K562 (cell line): ENCODE measurements around the gene CRIM1. TPM values are rescaled to one million over a fixed set of nuclear protein-coding genes. Genes with fewer than 3 reads are reported as not detected.

ENCODE experiments used
- CEBPB ChIP-seq: fragments of 450-650 bp; IDR thresholded peaks from 2 replicates; pipeline ENCODE4 v1.6.1; 2016; ENCODE audit warnings: missing genetic modification characterization, missing compliant biosample characterization
- DMBX1 ChIP-seq: fragments of 250-450 bp; sonication (Bioruptor Pico); IDR thresholded peaks from 2 replicates; pipeline ENCODE4 v1.8.0; 2022; ENCODE audit warnings: inconsistent platforms, mild to moderate bottlenecking, moderate library complexity, borderline replicate concordance
- DPF2 ChIP-seq: fragments of 450-650 bp; IDR thresholded peaks from 2 replicates; pipeline ENCODE4 v1.6.1; 2016
- KAT7 ChIP-seq: sonication (generic); formaldehyde crosslinking; IDR thresholded peaks from 2 replicates; pipeline ENCODE4 v1.8.0; 2022; ENCODE audit warnings: missing genetic modification reagents, mild to moderate bottlenecking, borderline replicate concordance
- MIER1 ChIP-seq: fragments of 450-650 bp; IDR thresholded peaks from 2 replicates; pipeline ENCODE4 v1.6.1; 2016; ENCODE audit warnings: antibody characterized with exemption, mild to moderate bottlenecking, low read depth
- MYNN ChIP-seq, 2 experiments: sonication (generic); formaldehyde crosslinking in 1 of 2; IDR thresholded peaks; 2 replicates each; pipeline versions ENCODE4 v1.5.0 to v1.6.1; 2016 to 2020; ENCODE audit warnings: antibody characterized with exemption in 1 of 2, missing genetic modification reagents in 1 of 2
- NELFE ChIP-seq: IDR thresholded peaks from 2 replicates; pipeline ENCODE4 v1.6.1; 2011; ENCODE audit warnings: mild to moderate bottlenecking; ENCODE audit not compliant: insufficient read depth, insufficient read length
- STAT5B ChIP-seq: fragments of 250-450 bp; sonication (Bioruptor Pico); IDR thresholded peaks from 2 replicates; pipeline ENCODE4 v1.8.0; 2021; ENCODE audit warnings: mild to moderate bottlenecking, inconsistent platforms
- ZFP36 ChIP-seq: fragments of 150-350 bp; IDR thresholded peaks from 2 replicates; pipeline ENCODE4 v1.6.1; 2018; ENCODE audit warnings: low read length, low read depth; ENCODE audit not compliant: partially characterized antibody
- ZNF316 ChIP-seq: fragments of 450-650 bp; IDR thresholded peaks from 2 replicates; pipeline ENCODE4 v1.6.1; 2016
- ZNF408 ChIP-seq: fragments of 250-450 bp; sonication (Bioruptor Pico); IDR thresholded peaks from 2 replicates; pipeline ENCODE4 v1.4.0; 2020; ENCODE audit warnings: low read depth, mild to moderate bottlenecking, moderate library complexity
- polyA plus RNA-seq, 8 experiments: library from polyadenylated mRNA; depleted of rRNA in 4 of 8; stranded (reverse) in 5 of 8; unstranded in 3 of 8; fragments of >200 nt; fragmentation: Nextera tagmentation in 2 of 8; fragmentation: Illumina TruSeq in 1 of 8; extraction: Ambion mirVana in 2 of 8; extraction: Trizol in 1 of 8; gene quantifications; 2 replicates each; pipeline versions ENCODE4 v1.2.1 to v1.2.3, GENCODE V29; 2011 to 2014; ENCODE audit warnings: inconsistent platforms in 1 of 8, missing spikeins in 1 of 8
- total RNA-seq, 7 experiments: library from RNA; depleted of rRNA in 6 of 7; stranded (reverse); fragments of >200 nt in 6 of 7; fragmentation: Illumina TruSeq in 2 of 7; extraction: Trizol in 2 of 7; gene quantifications; 2 replicates each; pipeline versions ENCODE4 v1.2.1 to v1.2.3, GENCODE V29; 2011 to 2021; ENCODE audit warnings: low replicate concordance in 1 of 7
- TF ChIP-seq, protein P1 (sequence below): fragments of 450-650 bp; formaldehyde crosslinking; IDR thresholded peaks from 2 replicates; pipeline ENCODE4 v1.4.0; 2022; ENCODE audit warnings: missing genetic modification characterization
- TF ChIP-seq, protein P2 (sequence below): fragments of 450-650 bp; IDR thresholded peaks from 2 replicates; pipeline ENCODE4 v1.6.1; 2016; ENCODE audit warnings: borderline replicate concordance
- TF ChIP-seq, protein P3 (sequence below): sonication (generic); formaldehyde crosslinking; IDR thresholded peaks from 2 replicates; pipeline ENCODE4 v1.8.1; 2023; ENCODE audit warnings: missing genetic modification reagents, mild to moderate bottlenecking, borderline replicate concordance
- TF ChIP-seq, protein P4 (sequence below): fragments of 250-450 bp; sonication (Bioruptor Pico); IDR thresholded peaks from 2 replicates; pipeline ENCODE4 v1.8.0; 2021; ENCODE audit warnings: borderline replicate concordance, mild to moderate bottlenecking, moderate library complexity; ENCODE audit not compliant: poor library complexity, severe bottlenecking
- TF ChIP-seq, protein P5 (sequence below): fragments of 250-450 bp; sonication (Bioruptor Pico); IDR thresholded peaks from 2 replicates; pipeline ENCODE4 v1.8.0; 2022; ENCODE audit warnings: moderate library complexity, mild to moderate bottlenecking, inconsistent platforms

Gene CRIM1
- total and polyA plus RNA-seq, 9 of the 15 experiments (the other 6 are each of a cell fraction or from before 2014, with no cell fraction given) = 0.01 to 0.36 (median 0.06) TPM; not detected in 1

DNA sequence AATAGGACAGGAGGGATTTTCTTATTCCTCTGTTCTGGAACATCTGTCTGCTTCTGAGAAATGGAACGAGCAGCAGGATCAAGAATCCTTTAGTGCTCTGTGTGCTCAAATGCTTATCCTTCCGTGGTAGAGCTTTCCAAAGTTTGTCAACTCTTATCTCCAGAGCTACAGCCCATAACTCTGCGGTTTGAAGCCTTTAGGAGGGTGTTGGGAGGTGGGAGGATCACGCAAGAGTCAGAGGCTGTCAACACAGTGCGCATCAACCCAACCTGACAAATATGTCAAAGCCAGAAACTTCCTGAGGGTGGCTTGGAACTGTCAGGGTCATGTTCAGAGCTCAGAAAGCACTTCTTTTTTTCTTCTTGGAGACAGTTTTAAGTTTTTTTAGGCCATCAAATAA is 95.9 kb downstream of the CRIM1 start (continued):
- TF ChIP-seq, protein P1, sequence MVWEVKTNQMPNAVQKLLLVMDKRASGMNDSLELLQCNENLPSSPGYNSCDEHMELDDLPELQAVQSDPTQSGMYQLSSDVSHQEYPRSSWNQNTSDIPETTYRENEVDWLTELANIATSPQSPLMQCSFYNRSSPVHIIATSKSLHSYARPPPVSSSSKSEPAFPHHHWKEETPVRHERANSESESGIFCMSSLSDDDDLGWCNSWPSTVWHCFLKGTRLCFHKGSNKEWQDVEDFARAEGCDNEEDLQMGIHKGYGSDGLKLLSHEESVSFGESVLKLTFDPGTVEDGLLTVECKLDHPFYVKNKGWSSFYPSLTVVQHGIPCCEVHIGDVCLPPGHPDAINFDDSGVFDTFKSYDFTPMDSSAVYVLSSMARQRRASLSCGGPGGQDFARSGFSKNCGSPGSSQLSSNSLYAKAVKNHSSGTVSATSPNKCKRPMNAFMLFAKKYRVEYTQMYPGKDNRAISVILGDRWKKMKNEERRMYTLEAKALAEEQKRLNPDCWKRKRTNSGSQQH (CRISPR knock-in tag) = no peak
- no peak for TF ChIP-seq ZNF408
- peak; percentile 45; the same call in 1 of the 2 replicates for TF ChIP-seq CEBPB (tag)
- TF ChIP-seq ZFP36 = peak; percentile 5
- TF ChIP-seq, protein P2, sequence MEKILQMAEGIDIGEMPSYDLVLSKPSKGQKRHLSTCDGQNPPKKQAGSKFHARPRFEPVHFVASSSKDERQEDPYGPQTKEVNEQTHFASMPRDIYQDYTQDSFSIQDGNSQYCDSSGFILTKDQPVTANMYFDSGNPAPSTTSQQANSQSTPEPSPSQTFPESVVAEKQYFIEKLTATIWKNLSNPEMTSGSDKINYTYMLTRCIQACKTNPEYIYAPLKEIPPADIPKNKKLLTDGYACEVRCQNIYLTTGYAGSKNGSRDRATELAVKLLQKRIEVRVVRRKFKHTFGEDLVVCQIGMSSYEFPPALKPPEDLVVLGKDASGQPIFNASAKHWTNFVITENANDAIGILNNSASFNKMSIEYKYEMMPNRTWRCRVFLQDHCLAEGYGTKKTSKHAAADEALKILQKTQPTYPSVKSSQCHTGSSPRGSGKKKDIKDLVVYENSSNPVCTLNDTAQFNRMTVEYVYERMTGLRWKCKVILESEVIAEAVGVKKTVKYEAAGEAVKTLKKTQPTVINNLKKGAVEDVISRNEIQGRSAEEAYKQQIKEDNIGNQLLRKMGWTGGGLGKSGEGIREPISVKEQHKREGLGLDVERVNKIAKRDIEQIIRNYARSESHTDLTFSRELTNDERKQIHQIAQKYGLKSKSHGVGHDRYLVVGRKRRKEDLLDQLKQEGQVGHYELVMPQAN = no peak
- no peak for TF ChIP-seq MIER1
- no peak for TF ChIP-seq STAT5B
- no peak for TF ChIP-seq ZNF316
- no peak for TF ChIP-seq KAT7 (CRISPR knock-in tag)
- TF ChIP-seq DPF2 = peak; percentile 85
- TF ChIP-seq, protein P3, sequence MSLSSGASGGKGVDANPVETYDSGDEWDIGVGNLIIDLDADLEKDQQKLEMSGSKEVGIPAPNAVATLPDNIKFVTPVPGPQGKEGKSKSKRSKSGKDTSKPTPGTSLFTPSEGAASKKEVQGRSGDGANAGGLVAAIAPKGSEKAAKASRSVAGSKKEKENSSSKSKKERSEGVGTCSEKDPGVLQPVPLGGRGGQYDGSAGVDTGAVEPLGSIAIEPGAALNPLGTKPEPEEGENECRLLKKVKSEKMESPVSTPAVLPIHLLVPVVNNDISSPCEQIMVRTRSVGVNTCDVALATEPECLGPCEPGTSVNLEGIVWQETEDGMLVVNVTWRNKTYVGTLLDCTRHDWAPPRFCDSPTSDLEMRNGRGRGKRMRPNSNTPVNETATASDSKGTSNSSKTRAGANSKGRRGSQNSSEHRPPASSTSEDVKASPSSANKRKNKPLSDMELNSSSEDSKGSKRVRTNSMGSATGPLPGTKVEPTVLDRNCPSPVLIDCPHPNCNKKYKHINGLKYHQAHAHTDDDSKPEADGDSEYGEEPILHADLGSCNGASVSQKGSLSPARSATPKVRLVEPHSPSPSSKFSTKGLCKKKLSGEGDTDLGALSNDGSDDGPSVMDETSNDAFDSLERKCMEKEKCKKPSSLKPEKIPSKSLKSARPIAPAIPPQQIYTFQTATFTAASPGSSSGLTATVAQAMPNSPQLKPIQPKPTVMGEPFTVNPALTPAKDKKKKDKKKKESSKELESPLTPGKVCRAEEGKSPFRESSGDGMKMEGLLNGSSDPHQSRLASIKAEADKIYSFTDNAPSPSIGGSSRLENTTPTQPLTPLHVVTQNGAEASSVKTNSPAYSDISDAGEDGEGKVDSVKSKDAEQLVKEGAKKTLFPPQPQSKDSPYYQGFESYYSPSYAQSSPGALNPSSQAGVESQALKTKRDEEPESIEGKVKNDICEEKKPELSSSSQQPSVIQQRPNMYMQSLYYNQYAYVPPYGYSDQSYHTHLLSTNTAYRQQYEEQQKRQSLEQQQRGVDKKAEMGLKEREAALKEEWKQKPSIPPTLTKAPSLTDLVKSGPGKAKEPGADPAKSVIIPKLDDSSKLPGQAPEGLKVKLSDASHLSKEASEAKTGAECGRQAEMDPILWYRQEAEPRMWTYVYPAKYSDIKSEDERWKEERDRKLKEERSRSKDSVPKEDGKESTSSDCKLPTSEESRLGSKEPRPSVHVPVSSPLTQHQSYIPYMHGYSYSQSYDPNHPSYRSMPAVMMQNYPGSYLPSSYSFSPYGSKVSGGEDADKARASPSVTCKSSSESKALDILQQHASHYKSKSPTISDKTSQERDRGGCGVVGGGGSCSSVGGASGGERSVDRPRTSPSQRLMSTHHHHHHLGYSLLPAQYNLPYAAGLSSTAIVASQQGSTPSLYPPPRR (CRISPR knock-in tag) = peak; percentile 82; the same call in 1 of the 2 replicates
- TF ChIP-seq NELFE = no peak
- peak; percentile 27; the same call in 1 of the 2 replicates for TF ChIP-seq DMBX1 (CRISPR knock-in tag)
- TF ChIP-seq MYNN (IDR thresholded peaks at IDR 0.05) = no peak
- TF ChIP-seq MYNN (CRISPR knock-in tag; IDR thresholded peaks at IDR 0.05) = no peak
- TF ChIP-seq, protein P4, sequence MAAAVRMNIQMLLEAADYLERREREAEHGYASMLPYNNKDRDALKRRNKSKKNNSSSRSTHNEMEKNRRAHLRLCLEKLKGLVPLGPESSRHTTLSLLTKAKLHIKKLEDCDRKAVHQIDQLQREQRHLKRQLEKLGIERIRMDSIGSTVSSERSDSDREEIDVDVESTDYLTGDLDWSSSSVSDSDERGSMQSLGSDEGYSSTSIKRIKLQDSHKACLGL (CRISPR knock-in tag) = no peak
- TF ChIP-seq, protein P5, sequence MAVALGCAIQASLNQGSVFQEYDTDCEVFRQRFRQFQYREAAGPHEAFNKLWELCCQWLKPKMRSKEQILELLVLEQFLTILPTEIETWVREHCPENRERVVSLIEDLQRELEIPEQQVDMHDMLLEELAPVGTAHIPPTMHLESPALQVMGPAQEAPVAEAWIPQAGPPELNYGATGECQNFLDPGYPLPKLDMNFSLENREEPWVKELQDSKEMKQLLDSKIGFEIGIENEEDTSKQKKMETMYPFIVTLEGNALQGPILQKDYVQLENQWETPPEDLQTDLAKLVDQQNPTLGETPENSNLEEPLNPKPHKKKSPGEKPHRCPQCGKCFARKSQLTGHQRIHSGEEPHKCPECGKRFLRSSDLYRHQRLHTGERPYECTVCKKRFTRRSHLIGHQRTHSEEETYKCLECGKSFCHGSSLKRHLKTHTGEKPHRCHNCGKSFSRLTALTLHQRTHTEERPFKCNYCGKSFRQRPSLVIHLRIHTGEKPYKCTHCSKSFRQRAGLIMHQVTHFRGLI (CRISPR knock-in tag) = no peak
